ENCODE results near the gene YBX1. TPM values are rescaled to one million over a fixed set of nuclear protein-coding genes. Genes with fewer than 3 reads are reported as not detected.

YBX1 gene
- total RNA-seq, 3 donors from 2014 or later (not counting 1 experiment from before 2014, with no cell fraction given): 239 to 305 (median 279) TPM

DNA sequence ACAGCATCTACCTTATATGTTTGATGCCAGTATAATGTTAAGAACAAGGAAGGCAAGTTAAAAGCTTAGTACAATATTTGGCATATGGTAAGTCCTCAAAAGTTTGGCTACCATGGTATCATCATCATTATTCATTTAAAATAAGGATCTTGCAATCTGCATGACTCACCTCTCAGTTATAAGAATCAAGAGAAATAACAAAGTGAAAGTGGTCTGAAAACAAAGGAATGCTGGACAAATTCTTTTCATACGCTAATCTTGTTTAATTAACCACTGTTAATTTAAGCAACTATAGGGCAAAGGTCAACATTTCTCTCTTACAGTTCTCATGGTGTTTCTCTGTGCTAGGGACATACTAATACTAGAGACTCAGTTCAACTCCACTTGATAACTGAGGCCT, 70.9 kb downstream of the YBX1 start:
- ATAC-seq (no peak), DNase-seq (no peak)
- Histone ChIP-seq H3K4me1 (ENCODE audit: control insufficient read depth, insufficient read depth, low read length) (no peaks in the 10 kb centered on the region), H3K27me3 (ENCODE audit: control insufficient read depth, insufficient read depth, low read length) (no peaks in the 10 kb centered on the region), H3K4me3 (ENCODE audit: low read length) (no peak overlapping the region), H3K27ac (ENCODE audit: low read length) (no peak overlapping the region), H3K9me3 (ENCODE audit: control insufficient read depth, insufficient read depth, low read length) (no peaks in the 10 kb centered on the region), H3K36me3 (ENCODE audit: control insufficient read depth, insufficient read depth, low read length) (peaks cover 74% of the 10 kb centered on the region)
- TF ChIP-seq, protein P1, sequence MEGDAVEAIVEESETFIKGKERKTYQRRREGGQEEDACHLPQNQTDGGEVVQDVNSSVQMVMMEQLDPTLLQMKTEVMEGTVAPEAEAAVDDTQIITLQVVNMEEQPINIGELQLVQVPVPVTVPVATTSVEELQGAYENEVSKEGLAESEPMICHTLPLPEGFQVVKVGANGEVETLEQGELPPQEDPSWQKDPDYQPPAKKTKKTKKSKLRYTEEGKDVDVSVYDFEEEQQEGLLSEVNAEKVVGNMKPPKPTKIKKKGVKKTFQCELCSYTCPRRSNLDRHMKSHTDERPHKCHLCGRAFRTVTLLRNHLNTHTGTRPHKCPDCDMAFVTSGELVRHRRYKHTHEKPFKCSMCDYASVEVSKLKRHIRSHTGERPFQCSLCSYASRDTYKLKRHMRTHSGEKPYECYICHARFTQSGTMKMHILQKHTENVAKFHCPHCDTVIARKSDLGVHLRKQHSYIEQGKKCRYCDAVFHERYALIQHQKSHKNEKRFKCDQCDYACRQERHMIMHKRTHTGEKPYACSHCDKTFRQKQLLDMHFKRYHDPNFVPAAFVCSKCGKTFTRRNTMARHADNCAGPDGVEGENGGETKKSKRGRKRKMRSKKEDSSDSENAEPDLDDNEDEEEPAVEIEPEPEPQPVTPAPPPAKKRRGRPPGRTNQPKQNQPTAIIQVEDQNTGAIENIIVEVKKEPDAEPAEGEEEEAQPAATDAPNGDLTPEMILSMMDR (IDR thresholded peaks at IDR 0.05): no peak
- intact Hi-C loops (cut with micrococcal nuclease): no loop called here
- Mint-ChIP-seq H3K36me3 (peaks cover 37% of the 10 kb centered on the region), H3K9me3 (no peaks in the 10 kb centered on the region), H3K4me1 (peaks cover 5 to 18% of the 10 kb centered on the region in 2 donors), H3K27ac (no peak overlapping the region), H3K4me3 (no peak overlapping the region), H3K27me3 (ENCODE audit: low read depth in 2 of 2) (no peaks in the 10 kb centered on the region)
- WGBS (ENCODE audit: insufficient coverage): 100% methylated on average over 1 of the region's 1 CpG

Other genes starting within 250 kb of the YBX1 start
- 1 to 10 TPM in 1 of 3 donors, under 1 TPM in 2; 0.47 to 1.1 (median 0.97) TPM for gene ZMYND12, start 226.4 kb upstream of the YBX1 start, total RNA-seq
- 10 to 100 TPM; 44.2 to 54.5 (median 50.2) TPM for gene PPCS, start 225.9 kb upstream of the YBX1 start, total RNA-seq
- gene CCDC30, start 219.1 kb upstream of the YBX1 start, total RNA-seq: 1 to 10 TPM; 4.5 to 6.1 (median 5.0) TPM
- gene PPIH, start 24.0 kb upstream of the YBX1 start, total RNA-seq: 10 to 100 TPM; 41.2 to 50.3 (median 43.1) TPM
- not detected for gene CLDN19, start 57.8 kb downstream of the YBX1 start, total RNA-seq
- 10 to 100 TPM; 29.6 to 40.4 (median 37.9) TPM for gene P3H1, start 84.6 kb downstream of the YBX1 start, total RNA-seq
- 10 to 100 TPM; 10.1 to 17.1 (median 12.7) TPM for gene C1orf50, start 84.8 kb downstream of the YBX1 start, total RNA-seq
- 1 to 10 TPM in 1 of 3 donors, under 1 TPM in 2; 0.18 to 1.4 (median 0.33) TPM for gene TMEM269, start 102.6 kb downstream of the YBX1 start, total RNA-seq
- gene ERMAP, start 134.7 kb downstream of the YBX1 start, total RNA-seq: 1 to 10 TPM; 7.0 to 7.5 (median 7.5) TPM
- gene SVBP, start 135.0 kb downstream of the YBX1 start, total RNA-seq: 10 to 100 TPM; 13.8 to 16.1 (median 15.2) TPM
- gene ZNF691, start 164.2 kb downstream of the YBX1 start, total RNA-seq: 1 to 10 TPM; 2.8 to 5.7 (median 5.2) TPM

All from natural killer cell (primary cell).